SK-N-MC (cell line): ENCODE results near the gene DUOX2.

Source experiments
- DNase-seq: peaks from one replicate; pipeline ENCODE4 v3.0.0-alpha.2; 2011; ENCODE audit warnings: low read depth, low spot score
- H3K27ac ChIP-seq: fragments of 200-600 bp; sonication (generic); 2 replicates; pipeline ENCODE4 v1.5.1; 2016; ENCODE audit warnings: mixed run types
- H3K36me3 ChIP-seq: fragments of 200-600 bp; sonication (generic); 2 replicates; pipeline ENCODE4 v1.6.1; 2017; ENCODE audit warnings: antibody characterized with exemption, low read length, mixed read lengths; ENCODE audit not compliant: insufficient read depth
- H3K4me3 ChIP-seq: fragments of 200-600 bp; sonication (generic); 2 replicates; pipeline ENCODE4 v1.5.1; 2016
- H3K9ac ChIP-seq: fragments of 200-600 bp; sonication (generic); 2 replicates; pipeline ENCODE4 v1.8.0; 2017; ENCODE audit warnings: mixed run types, mixed read lengths; ENCODE audit not compliant: insufficient read length
- H3K9me3 ChIP-seq: fragments of 200-600 bp; sonication (generic); 2 replicates; pipeline ENCODE4 v1.6.1; 2017; ENCODE audit warnings: low read depth, mild to moderate bottlenecking, antibody characterized with exemption, low read length, moderate library complexity, mixed read lengths
- EZH2 ChIP-seq: fragments of 200-600 bp; sonication (generic); IDR thresholded peaks from one replicate; pipeline ENCODE4 v1.6.1; 2017; ENCODE audit warnings: antibody characterized with exemption
- FOXP2 ChIP-seq: optimal IDR thresholded peaks from 2 replicates; pipeline ENCODE3; 2011; ENCODE audit warnings: mild to moderate bottlenecking, moderate library complexity; ENCODE audit not compliant: insufficient read depth; ENCODE audit errors: extremely low read length, control extremely low read depth
- POLR2AphosphoS5 ChIP-seq: IDR thresholded peaks from 2 replicates; pipeline ENCODE4 v1.6.1; 2012; ENCODE audit warnings: mild to moderate bottlenecking, low read depth, low read length, borderline replicate concordance

DUOX2 gene

DNA sequence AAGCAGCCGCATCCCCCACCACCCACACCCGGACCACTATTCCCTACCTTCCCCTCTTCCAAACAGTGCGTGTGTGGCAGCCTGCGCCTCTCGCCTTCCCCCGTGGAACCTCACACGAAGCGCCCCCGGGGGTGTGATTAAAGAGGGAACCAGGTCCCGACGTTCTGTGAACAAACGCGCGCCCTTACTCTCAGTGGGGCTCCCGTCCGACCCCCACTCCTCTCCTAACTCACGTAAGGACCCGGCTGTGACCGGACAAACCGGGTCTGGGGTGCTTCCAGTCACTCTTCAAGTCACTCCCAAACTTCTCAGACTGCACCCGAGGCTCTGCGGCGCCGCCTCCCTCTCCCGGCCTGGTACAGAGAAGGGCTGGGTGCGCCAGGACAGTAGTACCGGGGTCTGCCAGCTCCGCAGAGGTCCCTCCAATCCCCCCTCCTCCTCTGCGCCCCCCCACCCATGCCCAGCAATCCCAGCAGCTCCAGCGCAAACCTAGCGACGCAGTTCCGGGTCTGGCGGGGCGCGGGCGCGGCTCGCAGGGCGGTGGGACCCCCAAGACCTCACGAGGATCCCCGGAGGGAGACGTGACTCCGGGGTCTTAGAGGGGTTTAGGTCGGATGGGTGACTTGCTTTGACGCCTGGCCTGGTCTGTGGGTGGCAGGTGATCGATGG is 15.1 kb upstream of the DUOX2 start:
- Histone ChIP-seq H3K4me3 (no peak overlapping the region), H3K9me3 (no peaks in the 10 kb centered on the region), H3K36me3 (no peaks in the 10 kb centered on the region), H3K27ac (no peak overlapping the region), H3K9ac (no peak overlapping the region)
- TF ChIP-seq FOXP2 (no peak), EZH2 (no peak)
- DNase-seq, result no peak

DNA sequence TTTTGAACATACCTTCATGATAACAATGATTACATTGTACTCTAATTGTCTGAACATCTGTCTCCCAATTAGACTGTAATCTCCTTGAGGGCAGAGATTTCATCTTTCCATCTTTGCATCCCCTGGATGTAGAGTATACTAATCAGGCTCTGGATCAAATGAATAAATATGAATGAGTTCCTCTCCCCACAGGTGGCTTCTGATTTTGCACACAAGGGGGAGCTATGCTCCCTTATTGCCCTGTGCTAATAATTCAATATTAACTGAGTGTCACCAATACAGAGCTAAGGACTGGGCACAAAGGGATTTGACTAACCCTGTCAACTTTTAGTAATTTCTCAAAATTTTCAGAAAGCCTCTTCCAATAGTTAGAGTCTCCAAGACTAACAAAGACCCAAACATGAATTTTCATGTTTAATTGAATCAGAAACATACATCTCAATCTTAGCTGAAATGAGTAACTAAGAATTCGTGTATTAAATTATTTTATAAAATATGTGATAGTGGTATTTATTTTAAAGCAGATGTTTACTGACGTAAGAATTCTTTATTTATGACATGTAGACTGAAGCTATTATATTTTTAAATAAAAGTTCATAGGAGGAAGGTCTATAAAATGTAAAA is 12.7 kb upstream of the DUOX2 start:
- Histone ChIP-seq H3K27ac (no peak overlapping the region), H3K9me3 (no peaks in the 10 kb centered on the region), H3K4me3 (no peak overlapping the region), H3K36me3 (no peaks in the 10 kb centered on the region), H3K9ac (no peak overlapping the region)
- peak; percentile 18 for DNase-seq
- no peak for TF ChIP-seq EZH2
- no peak for TF ChIP-seq POLR2AphosphoS5
- TF ChIP-seq FOXP2, result no peak

DNA sequence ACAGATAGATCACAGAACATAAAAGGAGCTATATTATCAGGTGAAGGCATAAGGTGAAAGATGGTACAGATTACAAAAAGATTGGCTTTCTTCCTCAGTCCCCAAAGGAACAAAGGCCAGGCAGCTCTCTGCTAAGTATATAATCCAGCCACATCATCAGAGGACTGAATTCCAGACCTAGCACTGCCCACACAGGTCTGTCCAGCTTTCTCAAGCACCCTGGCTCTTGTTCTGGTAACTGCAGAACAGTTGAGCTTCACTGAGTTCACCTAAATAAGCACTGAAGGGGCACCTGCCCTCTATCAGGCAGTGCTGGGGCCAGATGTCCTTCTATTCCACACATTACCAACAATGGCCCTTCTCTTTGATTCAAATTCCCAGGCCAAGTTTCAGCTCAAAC is 9.4 kb upstream of the DUOX2 start:
- H3K9ac ChIP-seq, result no peak overlapping the region
- no peak overlapping the region for H3K27ac ChIP-seq
- no peak for TF ChIP-seq POLR2AphosphoS5
- TF ChIP-seq EZH2, result no peak
- TF ChIP-seq FOXP2, result no peak
- H3K4me3 ChIP-seq, result no peak overlapping the region
- no peaks in the 10 kb centered on the region for H3K36me3 ChIP-seq
- H3K9me3 ChIP-seq, result no peaks in the 10 kb centered on the region
- DNase-seq, result no peak

DNA sequence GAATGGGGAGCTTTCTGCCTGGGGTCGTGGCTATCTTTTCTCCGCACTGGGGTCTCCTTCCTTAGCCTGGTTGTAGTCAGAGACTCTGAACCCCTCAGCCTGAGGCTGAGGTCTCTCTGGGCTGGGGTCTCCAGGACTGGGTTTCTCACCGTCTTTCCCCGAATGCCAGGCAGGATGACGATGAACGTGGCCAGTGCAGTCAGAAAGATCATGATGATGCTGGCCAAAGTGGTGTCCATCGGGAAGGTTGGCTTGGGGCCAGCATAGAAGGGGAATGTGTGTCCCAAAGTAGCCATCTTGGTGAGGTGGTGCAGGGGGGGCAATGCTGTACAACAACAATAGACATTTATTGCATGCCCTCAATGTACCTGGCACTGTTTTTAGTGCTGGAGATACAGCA is 8.7 kb upstream of the DUOX2 start:
- Histone ChIP-seq H3K9me3 (no peaks in the 10 kb centered on the region), H3K4me3 (no peak overlapping the region), H3K36me3 (no peaks in the 10 kb centered on the region), H3K9ac (no peak overlapping the region), H3K27ac (no peak overlapping the region)
- DNase-seq, result no peak
- TF ChIP-seq FOXP2 (no peak), EZH2 (no peak), POLR2AphosphoS5 (no peak)

DNA sequence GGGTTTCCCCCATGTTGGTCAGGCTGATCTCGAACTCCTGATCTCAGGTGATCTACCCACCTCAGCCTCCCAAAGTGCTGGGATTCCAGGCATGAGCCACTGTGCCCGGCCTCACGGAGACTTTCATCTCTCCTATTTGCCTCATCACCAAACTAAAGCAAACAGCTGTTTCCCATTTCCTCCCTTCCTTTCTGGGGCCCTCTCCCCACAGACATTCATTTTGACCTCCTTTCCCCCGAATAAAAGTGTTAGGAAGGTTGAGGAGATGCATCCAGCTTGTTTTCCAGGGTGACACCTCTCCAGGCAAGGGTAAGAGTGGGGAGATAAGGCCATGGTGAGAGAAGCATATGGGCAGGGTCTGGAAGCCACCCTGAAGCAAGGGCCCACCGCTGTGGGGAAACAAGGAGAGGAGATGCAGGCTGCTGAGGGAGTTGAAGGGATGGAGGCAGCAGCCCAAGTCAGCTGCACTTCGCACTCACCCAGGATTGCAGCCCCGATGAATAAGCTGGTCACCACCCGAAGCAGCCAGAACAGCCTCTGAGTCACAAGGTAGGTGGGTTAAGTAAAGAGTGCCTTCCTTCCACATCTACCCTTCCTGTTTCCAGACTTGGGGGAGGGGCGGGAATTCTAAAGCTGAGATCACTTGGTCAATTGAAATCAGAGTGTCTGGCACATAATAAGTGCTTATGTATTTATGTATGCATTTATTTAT is 7.9 kb upstream of the DUOX2 start:
- Histone ChIP-seq H3K27ac (no peak overlapping the region), H3K36me3 (no peaks in the 10 kb centered on the region), H3K4me3 (no peak overlapping the region), H3K9ac (no peak overlapping the region), H3K9me3 (no peaks in the 10 kb centered on the region)
- no peak for DNase-seq
- TF ChIP-seq FOXP2, result no peak
- TF ChIP-seq POLR2AphosphoS5, result no peak
- no peak for TF ChIP-seq EZH2

DNA sequence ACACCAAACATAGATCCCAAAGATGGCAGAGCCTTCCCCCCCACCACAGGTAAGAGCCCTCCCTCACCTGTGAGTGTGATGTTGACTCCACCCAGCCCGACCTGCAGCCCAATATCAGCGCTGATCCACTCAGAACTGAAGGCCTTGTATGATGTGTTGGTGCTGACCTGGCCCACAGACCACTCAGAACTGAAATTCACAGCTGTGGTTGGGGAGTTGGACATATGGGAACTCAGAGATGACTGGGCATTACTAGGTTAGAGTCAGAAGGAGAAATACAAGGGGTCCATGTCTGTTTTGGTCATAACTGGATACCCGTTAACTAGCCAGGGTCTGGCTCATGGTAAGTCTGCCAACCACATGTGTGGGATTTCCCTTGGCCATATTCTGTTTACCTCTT is 7.0 kb upstream of the DUOX2 start:
- no peak for TF ChIP-seq EZH2
- no peak for TF ChIP-seq POLR2AphosphoS5
- no peak for TF ChIP-seq FOXP2
- no peaks in the 10 kb centered on the region for H3K9me3 ChIP-seq
- no peak overlapping the region for H3K9ac ChIP-seq
- no peak overlapping the region for H3K27ac ChIP-seq
- H3K36me3 ChIP-seq, result no peaks in the 10 kb centered on the region
- DNase-seq, result no peak
- H3K4me3 ChIP-seq, result no peak overlapping the region

DNA sequence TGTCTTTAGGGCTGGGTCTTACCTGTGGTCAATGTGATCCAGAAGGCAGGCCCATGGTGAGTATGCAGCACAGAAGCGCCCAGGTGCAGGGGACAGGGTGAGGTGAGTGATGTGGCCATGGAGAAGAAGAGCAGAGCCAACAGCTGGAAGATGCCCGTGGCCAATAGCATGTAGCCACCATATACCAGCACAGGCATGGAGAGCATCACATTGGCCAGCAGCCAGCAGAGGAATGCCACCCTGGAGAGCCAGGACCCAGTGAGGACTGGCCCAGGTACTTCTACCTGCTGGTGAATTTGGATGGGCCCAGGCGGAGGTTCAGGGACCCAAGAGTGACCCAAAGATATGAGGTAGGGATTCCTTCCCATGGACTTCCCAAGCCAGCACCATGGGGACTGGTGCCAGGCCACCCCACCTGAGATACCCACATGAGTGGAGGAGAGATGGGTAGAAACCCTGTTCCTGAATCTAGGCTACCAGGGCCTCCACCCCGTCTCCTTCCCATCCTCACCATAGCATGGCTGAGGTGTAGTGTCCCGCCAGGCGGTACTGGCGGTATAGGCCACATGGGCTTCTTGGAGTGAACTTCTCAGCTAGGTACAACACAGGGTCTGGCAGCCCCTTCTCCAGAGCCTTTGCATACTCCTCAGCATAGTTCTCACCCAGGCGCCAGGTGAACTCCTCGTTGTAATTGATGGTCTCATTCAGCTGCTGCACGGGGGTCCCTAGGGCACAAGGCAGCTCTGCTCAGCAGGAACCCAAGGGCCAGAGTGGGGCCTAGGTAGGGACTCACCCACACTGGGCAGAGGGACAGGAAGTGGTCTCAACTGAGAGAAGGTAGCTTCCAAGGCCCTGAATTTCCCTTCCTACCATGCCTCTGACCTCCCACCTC is 6.4 kb upstream of the DUOX2 start:
- DNase-seq, result no peak
- Histone ChIP-seq H3K4me3 (no peak overlapping the region), H3K27ac (no peak overlapping the region), H3K9me3 (no peaks in the 10 kb centered on the region), H3K36me3 (no peaks in the 10 kb centered on the region), H3K9ac (no peak overlapping the region)
- TF ChIP-seq FOXP2, result no peak
- TF ChIP-seq POLR2AphosphoS5, result no peak
- TF ChIP-seq EZH2, result no peak

DNA sequence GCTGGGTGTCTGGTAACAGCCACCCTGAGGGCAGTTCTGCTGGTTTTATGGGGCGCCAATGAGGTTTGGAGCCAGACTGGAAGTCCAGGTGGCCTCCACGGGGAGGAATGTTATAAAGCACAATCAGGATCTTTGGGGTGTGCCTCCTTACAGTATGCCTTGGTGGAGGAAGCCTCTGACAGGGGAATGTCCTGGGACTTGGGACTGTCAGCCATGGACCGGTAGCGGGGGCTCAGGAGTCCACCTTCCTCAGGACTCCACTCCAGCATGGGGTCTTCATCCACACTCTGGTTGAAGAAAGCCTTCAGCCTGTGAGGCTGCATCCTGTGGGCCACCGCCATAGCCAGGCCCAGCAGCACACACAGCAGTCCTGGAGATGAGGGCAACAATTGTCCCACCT is 5.0 kb upstream of the DUOX2 start:
- no peaks in the 10 kb centered on the region for H3K36me3 ChIP-seq
- TF ChIP-seq POLR2AphosphoS5 (no peak), FOXP2 (no peak), EZH2 (no peak)
- no peaks in the 10 kb centered on the region for H3K9me3 ChIP-seq
- no peak overlapping the region for H3K4me3 ChIP-seq
- H3K9ac ChIP-seq, result no peak overlapping the region
- no peak for DNase-seq
- no peak overlapping the region for H3K27ac ChIP-seq
